HG03558 (cell line): ENCODE data around the gene RBP2.

ENCODE experiments used
- ATAC-seq: cut with Tn5 transposase; IDR thresholded peaks from one replicate; pipeline ENCODE4 v1.9.1; 2021; ENCODE audit warnings: moderate number of reproducible peaks; ENCODE audit not compliant: unreplicated experiment; ENCODE audit errors: extremely low read depth

Gene RBP2

GRCh38 chr3:139476348-139476747 lies at the start of gene RBP2:
Gene RBP2 (minus strand): TSS chr3:139476516. CDS start chr3:139476459, 57 bp downstream.
- ATAC-seq = no peak

GRCh38 chr3:139524841-139525636 lies 48.7 kb upstream of the RBP2 start:
- no peak for ATAC-seq

GRCh38 chr3:139523718-139524117 lies 47.4 kb upstream of the RBP2 start:
- ATAC-seq = no peak

- no peak for ATAC-seq
These were observed 46.9 kb upstream of the RBP2 start for GRCh38 chr3:139523166-139523565.

GRCh38 chr3:139522421-139522820 lies 46.1 kb upstream of the RBP2 start:
- ATAC-seq = no peak

GRCh38 chr3:139521816-139522215 lies 45.5 kb upstream of the RBP2 start:
- no peak for ATAC-seq

GRCh38 chr3:139521144-139521543 lies 44.8 kb upstream of the RBP2 start:
- no peak for ATAC-seq

GRCh38 chr3:139519998-139520737 lies 43.9 kb upstream of the RBP2 start:
- ATAC-seq = no peak

GRCh38 chr3:139518926-139519842 lies 42.9 kb upstream of the RBP2 start:
- ATAC-seq = no peak

GRCh38 chr3:139518306-139518705 lies 42.0 kb upstream of the RBP2 start:
- no peak for ATAC-seq

- no peak for ATAC-seq
These were observed 41.2 kb upstream of the RBP2 start for GRCh38 chr3:139517321-139518065.

GRCh38 chr3:139514741-139515140 lies 38.4 kb upstream of the RBP2 start:
- ATAC-seq = no peak

GRCh38 chr3:139509631-139510030 lies 33.3 kb upstream of the RBP2 start:
- ATAC-seq = no peak

GRCh38 chr3:139506766-139507165 lies 30.4 kb upstream of the RBP2 start:
- ATAC-seq = no peak

- no peak for ATAC-seq
These were observed 29.6 kb upstream of the RBP2 start for GRCh38 chr3:139505829-139506386.

- no peak for ATAC-seq
These were observed 23.2 kb upstream of the RBP2 start for GRCh38 chr3:139499536-139499935.

GRCh38 chr3:139493826-139494385 lies 17.6 kb upstream of the RBP2 start:
- no peak for ATAC-seq

- ATAC-seq = no peak
These were observed 15.7 kb upstream of the RBP2 start for GRCh38 chr3:139491966-139492365.

GRCh38 chr3:139491027-139491700 lies 14.8 kb upstream of the RBP2 start:
- ATAC-seq = no peak
